Measurements from ENCODE around the gene TAF9.
"Not testable (repeated sequence)": the region's sequence is repeated elsewhere in the genome, so short reads cannot be mapped to it uniquely, and the experiment has no call there.

TAF9 gene

GRCh38 chr5:69341520-69342161 is 27.7 kb downstream of the TAF9 start:
- DNase-seq (ENCODE audit: low spot score), result no peak
- no peak for FAIRE-seq

DNA sequence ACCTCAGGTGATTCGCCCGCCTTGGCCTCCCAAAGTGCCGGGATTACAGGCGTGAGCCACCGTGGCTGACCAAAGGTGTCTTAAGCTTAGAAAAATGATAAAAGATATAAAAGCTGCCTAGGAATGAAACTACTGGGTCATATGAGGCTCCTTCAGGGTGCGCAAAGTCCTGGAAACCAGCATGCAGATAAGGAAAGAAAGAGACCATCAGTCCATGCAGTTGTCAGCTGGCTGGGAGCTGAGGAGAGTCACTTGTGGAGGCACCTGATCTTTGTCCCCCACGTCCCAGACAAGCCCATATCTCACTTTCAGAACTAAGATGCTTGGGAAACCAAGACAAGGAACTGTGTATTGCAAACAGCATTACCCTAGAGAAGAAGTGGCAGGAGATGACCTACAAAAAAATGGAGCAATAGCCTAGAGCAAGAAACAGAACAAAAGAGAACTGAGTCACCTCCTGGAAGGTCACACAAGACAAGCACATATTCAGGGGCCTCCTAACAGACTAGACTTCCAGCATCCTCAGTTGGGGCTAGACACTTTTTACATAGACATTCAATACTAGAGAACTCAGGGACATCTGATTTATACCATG is 33.9 kb downstream of the TAF9 start:
- no peak for FAIRE-seq
- DNase-seq (ENCODE audit: low spot score), result no peak

GRCh38 chr5:69334793-69335268 is 34.5 kb downstream of the TAF9 start:
- FAIRE-seq (no peak), DNase-seq (ENCODE audit: low spot score) (peak; percentile 81)

GRCh38 chr5:69333668-69334315 is 35.5 kb downstream of the TAF9 start:
- not testable (repeated sequence) for DNase-seq (ENCODE audit: low spot score); FAIRE-seq

GRCh38 chr5:69331528-69332445 is 37.5 kb downstream of the TAF9 start:
- DNase-seq (ENCODE audit: low spot score) (no peak), FAIRE-seq (no peak)

- no peak for DNase-seq (ENCODE audit: low spot score)
These were observed 39.3 kb downstream of the TAF9 start for GRCh38 chr5:69329905-69330489.

DNA sequence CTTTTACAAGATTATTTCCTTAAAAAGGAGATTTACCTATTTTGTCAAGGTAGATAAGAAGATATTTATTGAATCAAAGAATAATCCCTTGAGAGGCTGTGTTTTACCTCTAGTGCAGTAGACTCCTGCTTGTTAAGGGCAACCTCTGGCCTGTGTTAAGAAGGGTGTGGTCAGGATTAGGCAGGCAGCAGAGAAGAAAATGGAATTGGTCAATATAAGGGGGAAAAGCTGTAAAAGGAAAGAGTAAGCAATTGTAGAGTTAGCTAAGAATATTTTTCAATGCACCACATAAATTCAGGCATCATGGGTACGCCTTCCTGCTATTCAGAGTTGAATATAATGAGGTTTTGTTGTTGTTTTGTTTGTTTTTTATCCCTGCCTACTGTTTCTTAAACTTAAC is 43.0 kb downstream of the TAF9 start:
- FAIRE-seq, result no peak
- DNase-seq (ENCODE audit: low spot score), result no peak

More at GRCh38 chr5:69329905-69330489, 39.3 kb downstream of the TAF9 start:
- no peak for FAIRE-seq

DNA sequence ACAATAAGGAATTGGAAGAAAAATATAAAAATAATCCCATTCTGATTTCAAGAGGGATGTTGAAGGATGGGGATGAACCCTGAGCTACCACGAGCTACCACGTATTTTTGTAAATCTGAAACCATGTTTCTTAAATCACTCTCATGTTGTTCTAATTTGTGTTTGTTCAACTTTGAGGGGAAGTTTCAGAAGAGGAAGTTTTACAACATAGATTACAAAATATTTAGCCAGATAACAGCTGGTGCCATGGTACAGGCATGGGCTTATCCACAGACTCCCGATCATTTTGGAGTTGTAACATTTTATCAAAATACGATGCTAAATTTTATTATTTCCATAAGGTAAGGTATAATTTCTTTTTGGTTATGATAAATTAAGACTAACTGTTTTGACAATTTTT is 51.9 kb downstream of the TAF9 start:
- FAIRE-seq (no peak), DNase-seq (ENCODE audit: low spot score) (no peak)

DNA sequence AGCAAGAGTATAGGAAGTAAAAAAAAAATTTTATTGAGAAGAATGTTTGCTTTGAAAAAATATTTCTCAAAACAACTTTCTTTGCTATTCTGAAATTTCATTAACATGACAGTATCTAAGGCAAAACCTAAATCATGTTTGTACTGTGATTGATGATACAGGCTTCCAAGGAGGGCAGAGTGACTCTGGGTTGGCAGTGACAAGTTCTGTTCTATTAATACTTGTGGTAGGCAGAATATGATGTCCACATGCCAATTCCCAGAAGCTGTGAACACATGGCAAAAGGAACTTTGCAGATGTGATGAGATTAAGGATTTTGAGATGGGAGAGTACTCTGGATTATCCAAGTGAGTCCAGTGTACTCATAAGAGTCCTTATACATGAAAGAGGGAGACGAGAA is 53.3 kb downstream of the TAF9 start:
- no peak for DNase-seq (ENCODE audit: low spot score)
- no peak for FAIRE-seq
